Tibial artery (tissue), 4 donors: ENCODE results near the gene RARRES1.

ENCODE experiments used
- DNase-seq, 2 donors: peaks; one replicate each; pipeline ENCODE4 v3.0.0-alpha.2; 2019
- H3K27ac ChIP-seq, 2 donors: fragments of 200-600 bp; sonication (generic) in 1 of 2; 1 replicate in 1 of 2; 2 replicates in 1 of 2; pipeline ENCODE4 v1.5.1; 2018 to 2019; ENCODE audit warnings: mild to moderate bottlenecking in 1 of 2
- H3K27me3 ChIP-seq, 2 donors: fragments of 200-600 bp; sonication (generic) in 1 of 2; one replicate each; pipeline versions ENCODE4 v1.5.1 to v1.6.0; 2016 to 2019
- H3K36me3 ChIP-seq, 3 donors: fragments of 200-600 bp; sonication (generic) in 2 of 3; one replicate each; pipeline ENCODE4 v1.5.1; 2016 to 2019; ENCODE audit warnings: mild to moderate bottlenecking in 2 of 3
- H3K4me1 ChIP-seq, 4 donors: fragments of 200-600 bp; sonication (generic) in 2 of 4; 1 replicate in 3 of 4; 2 replicates in 1 of 4; pipeline ENCODE4 v1.5.1; 2016 to 2019
- H3K4me3 ChIP-seq, 2 donors: fragments of 200-600 bp; sonication (generic) in 1 of 2; 1 replicate in 1 of 2; 2 replicates in 1 of 2; pipeline ENCODE4 v1.5.1; 2018 to 2019; ENCODE audit warnings: mild to moderate bottlenecking in 2 of 2
- H3K9me3 ChIP-seq, 3 donors: fragments of 200-600 bp; sonication (generic) in 1 of 3; one replicate each; pipeline ENCODE4 v1.5.1; 2016 to 2019
- intact Hi-C: fragments of 100-400 bp; cut with DNase I; formaldehyde crosslinking; loops from one replicate; pipeline ENCODE4 v1.15.0; 2023; ENCODE audit warnings: low total_unique reads
- TF ChIP-seq, protein P1 (sequence below), 2 experiments: fragments of 200-600 bp in 1 of 2; fragments of 450-650 bp in 1 of 2; IDR thresholded peaks; one replicate each; pipeline ENCODE4 v1.5.1; 2017 to 2019; ENCODE audit warnings: antibody characterized with exemption in 2 of 2, mild to moderate bottlenecking in 1 of 2, moderate library complexity in 1 of 2

RARRES1 gene

DNA sequence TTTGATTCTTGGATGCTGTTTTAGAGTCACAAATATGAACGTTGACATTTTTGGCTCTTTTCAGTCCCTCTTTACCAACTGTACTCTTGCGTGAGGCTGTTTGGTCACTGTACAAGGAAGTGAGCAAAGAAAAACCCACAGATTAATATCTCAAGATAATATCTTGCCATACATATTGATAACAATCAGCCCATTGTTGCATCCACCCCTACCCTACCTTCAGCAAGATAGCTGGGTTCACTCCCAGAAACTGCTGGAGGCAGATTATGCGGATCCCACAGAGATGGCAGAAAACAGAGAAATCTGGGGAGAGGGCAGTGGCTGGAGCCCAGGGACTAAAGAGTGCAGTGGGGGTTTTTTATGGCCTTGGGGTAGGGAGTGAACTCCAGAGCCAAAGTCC, 39.7 kb upstream of the RARRES1 start:
- no peaks in the 10 kb centered on the region for H3K9me3 ChIP-seq
- TF ChIP-seq, protein P1, sequence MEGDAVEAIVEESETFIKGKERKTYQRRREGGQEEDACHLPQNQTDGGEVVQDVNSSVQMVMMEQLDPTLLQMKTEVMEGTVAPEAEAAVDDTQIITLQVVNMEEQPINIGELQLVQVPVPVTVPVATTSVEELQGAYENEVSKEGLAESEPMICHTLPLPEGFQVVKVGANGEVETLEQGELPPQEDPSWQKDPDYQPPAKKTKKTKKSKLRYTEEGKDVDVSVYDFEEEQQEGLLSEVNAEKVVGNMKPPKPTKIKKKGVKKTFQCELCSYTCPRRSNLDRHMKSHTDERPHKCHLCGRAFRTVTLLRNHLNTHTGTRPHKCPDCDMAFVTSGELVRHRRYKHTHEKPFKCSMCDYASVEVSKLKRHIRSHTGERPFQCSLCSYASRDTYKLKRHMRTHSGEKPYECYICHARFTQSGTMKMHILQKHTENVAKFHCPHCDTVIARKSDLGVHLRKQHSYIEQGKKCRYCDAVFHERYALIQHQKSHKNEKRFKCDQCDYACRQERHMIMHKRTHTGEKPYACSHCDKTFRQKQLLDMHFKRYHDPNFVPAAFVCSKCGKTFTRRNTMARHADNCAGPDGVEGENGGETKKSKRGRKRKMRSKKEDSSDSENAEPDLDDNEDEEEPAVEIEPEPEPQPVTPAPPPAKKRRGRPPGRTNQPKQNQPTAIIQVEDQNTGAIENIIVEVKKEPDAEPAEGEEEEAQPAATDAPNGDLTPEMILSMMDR (IDR thresholded peaks at IDR 0.05): no peak
- intact Hi-C loops: no loop called here
- H3K4me1 ChIP-seq: peaks cover 0 to 41% (median 17%) of the 10 kb centered on the region in 4 donors
- no peaks in the 10 kb centered on the region for H3K27me3 ChIP-seq
- H3K27ac ChIP-seq: no peak overlapping the region
- no peaks in the 10 kb centered on the region for H3K36me3 ChIP-seq
- no peak overlapping the region for H3K4me3 ChIP-seq
- DNase-seq: no peak

GRCh38 chr3:158771577-158771976, 39.3 kb upstream of the RARRES1 start:
- H3K36me3 ChIP-seq: no peaks in the 10 kb centered on the region
- TF ChIP-seq, protein P1 (IDR thresholded peaks at IDR 0.05): no peak
- no peaks in the 10 kb centered on the region for H3K27me3 ChIP-seq
- no peak overlapping the region for H3K27ac ChIP-seq
- no peaks in the 10 kb centered on the region for H3K9me3 ChIP-seq
- DNase-seq: no peak
- intact Hi-C loops: no loop called here
- H3K4me1 ChIP-seq: peaks cover 0 to 41% (median 17%) of the 10 kb centered on the region in 4 donors
- H3K4me3 ChIP-seq: no peak overlapping the region

DNA sequence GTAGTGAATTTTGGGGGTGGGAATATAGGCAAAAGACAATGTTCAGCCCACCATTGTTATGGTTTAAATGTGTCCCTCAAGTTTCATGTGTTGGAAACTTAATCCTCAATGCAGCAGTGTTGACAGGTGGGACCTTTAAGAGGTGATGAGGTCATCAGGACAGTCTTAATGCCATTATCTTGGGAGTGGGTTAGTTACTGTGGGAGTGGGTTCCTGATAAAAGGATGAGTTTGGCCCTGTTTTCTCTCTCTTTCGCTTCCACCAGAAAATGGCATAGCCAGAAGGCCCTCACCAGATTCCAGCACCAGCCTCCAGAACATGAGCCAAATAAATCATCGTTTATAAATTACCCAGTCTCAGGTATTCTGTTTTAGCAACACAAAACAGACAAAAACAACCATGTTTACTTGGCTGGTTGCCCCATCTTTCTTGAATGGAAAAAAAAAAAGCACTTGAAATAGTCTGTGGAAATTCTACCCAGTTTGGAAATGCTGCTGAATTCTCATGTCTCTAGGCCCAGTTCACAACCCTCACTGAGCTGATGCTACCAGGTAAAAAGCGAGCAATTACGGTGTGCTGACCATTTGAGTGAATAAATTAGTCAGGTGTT, 38.6 kb upstream of the RARRES1 start:
- DNase-seq: no peak
- intact Hi-C loops: no loop called here
- no peak overlapping the region for H3K4me3 ChIP-seq
- H3K36me3 ChIP-seq: no peaks in the 10 kb centered on the region
- no peaks in the 10 kb centered on the region for H3K27me3 ChIP-seq
- peak overlapping the region in 1 of 2 donors; percentile 46 for H3K27ac ChIP-seq
- H3K4me1 ChIP-seq: peaks cover 0 to 41% (median 17%) of the 10 kb centered on the region in 4 donors
- H3K9me3 ChIP-seq: no peaks in the 10 kb centered on the region
- TF ChIP-seq, protein P1 (IDR thresholded peaks at IDR 0.05): no peak

DNA sequence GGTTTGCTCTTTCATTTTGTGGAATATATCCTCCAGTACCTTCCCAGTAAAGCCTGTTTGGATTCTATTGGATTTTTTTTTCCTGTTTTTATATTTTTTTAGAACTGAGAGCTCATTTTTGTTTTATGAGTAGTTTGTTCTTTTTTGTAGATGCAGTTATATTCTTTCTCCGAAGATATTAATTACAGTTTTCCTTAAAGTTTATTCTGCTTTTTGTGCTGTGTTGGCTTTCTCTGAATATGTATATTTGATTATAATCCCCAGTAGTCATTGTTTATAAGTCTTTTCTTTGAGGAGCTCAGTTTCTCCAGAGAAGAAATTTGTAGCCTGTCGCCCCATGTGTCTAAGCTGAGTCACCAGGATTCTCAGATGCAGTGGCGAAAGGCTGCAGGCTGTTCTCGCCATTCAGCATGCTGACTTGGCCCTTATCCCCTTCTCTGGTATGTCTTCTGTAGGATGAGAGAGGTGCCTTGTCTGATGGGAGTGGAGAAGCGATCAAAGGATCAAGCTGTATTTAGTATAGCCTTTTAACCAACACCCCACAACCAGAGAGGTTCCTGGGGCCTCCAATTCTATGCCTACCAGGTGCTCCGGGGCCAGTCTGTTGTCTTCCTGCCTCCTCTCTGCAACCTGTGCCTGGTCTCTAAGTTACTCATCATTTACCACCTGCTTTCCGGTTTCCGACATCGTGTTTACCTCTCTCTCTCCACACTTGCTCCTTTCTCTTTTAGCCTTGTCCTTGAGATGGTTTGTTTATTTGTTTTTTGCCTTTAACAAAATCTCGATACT, 37.9 kb upstream of the RARRES1 start:
- Histone ChIP-seq H3K36me3 (no peaks in the 10 kb centered on the region), H3K4me3 (no peak overlapping the region), H3K9me3 (no peaks in the 10 kb centered on the region), H3K27ac (peak overlapping the region; percentile 16 to 46), H3K4me1 (peaks cover 0 to 41% (median 17%) of the 10 kb centered on the region in 4 donors), H3K27me3 (no peaks in the 10 kb centered on the region)
- no peak for DNase-seq
- TF ChIP-seq, protein P1 (IDR thresholded peaks at IDR 0.05): no peak
- intact Hi-C loops: no loop called here

DNA sequence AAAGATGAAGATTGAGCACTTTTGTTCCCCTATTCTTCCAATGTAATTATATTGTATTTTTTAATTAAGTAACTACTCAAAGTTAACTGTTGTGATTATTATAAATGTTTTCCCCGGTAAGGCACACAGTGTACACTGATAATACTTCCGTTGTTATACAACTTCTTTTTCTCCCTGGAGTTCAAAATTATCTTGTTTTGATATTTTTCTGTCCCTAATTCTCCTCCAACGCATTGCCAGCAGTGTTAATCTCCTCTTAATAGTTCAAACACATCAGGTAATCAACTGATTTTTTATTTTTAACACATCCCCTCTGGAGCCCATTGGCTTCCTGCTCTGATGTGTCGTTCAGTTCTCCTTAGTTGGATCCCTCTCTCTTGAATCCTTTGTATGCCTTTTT, 37.3 kb upstream of the RARRES1 start:
- DNase-seq: no peak
- Histone ChIP-seq H3K27ac (peak overlapping the region; percentile 13 to 30), H3K4me3 (no peak overlapping the region), H3K36me3 (no peaks in the 10 kb centered on the region), H3K27me3 (no peaks in the 10 kb centered on the region), H3K4me1 (peaks cover 0 to 41% (median 17%) of the 10 kb centered on the region in 4 donors), H3K9me3 (no peaks in the 10 kb centered on the region)
- intact Hi-C loops: no loop called here
- TF ChIP-seq, protein P1 (IDR thresholded peaks at IDR 0.05): no peak
